Stimulated activated naive B cell treated with anti-CD40 and anti-IgM and Interleukin-4, amounts not matched to agents 10 μg/mL and 1 μg/mL and 100 μg/mL, for 72 hours (primary cell): ENCODE data around the gene IL11.
"Not testable (repeated sequence)": the region's sequence is repeated elsewhere in the genome, so short reads cannot be mapped to it uniquely, and the experiment has no call there.

Source experiments
- ATAC-seq, 2 donors: fragments of 150-1000 bp; cut with Tn5 transposase; replicated peaks; 2 replicates each; pipeline ENCODE4 v1.10.0; 2021; ENCODE audit warnings: moderate library complexity in 1 of 2
- DNase-seq: peaks from one replicate; pipeline ENCODE4 v3.0.0; 2021
- H3K27ac Mint-ChIP-seq: one replicate; pipeline ENCODE4 v1.8.0; 2022; ENCODE audit warnings: mild to moderate bottlenecking, mixed read lengths
- H3K27me3 Mint-ChIP-seq, 2 donors: one replicate each; pipeline ENCODE4 v1.8.0; 2022; ENCODE audit warnings: mixed read lengths in 2 of 2
- H3K36me3 Mint-ChIP-seq, 2 donors: one replicate each; pipeline ENCODE4 v1.8.0; 2022; ENCODE audit warnings: mixed read lengths in 2 of 2, mild to moderate bottlenecking in 1 of 2
- H3K4me1 Mint-ChIP-seq, 2 donors: one replicate each; pipeline ENCODE4 v1.8.0; 2022; ENCODE audit warnings: mixed read lengths in 2 of 2, mild to moderate bottlenecking in 1 of 2
- H3K4me3 Mint-ChIP-seq, 2 donors: one replicate each; pipeline ENCODE4 v1.8.0; 2022; ENCODE audit warnings: mild to moderate bottlenecking in 2 of 2, mixed read lengths in 2 of 2, moderate library complexity in 1 of 2
- H3K9me3 Mint-ChIP-seq, 2 donors: one replicate each; pipeline ENCODE4 v1.8.0; 2022; ENCODE audit warnings: mixed read lengths in 2 of 2, mild to moderate bottlenecking in 1 of 2

Gene IL11

GRCh38 chr19:55370305-55370988 is at the start of gene IL11:
TSS of gene IL11 (minus strand) at chr19:55370463. CDS start at chr19:55370310, 153 bp downstream.
- H3K9me3 Mint-ChIP-seq: no peaks in the 10 kb centered on the region
- H3K27ac Mint-ChIP-seq: peak within 1 kb of the TSS; percentile 81
- ATAC-seq (no peak), DNase-seq (no peak)
- peak within 1 kb of the TSS; percentile 74 to 79 for H3K4me3 Mint-ChIP-seq
- peaks cover 12 to 17% of the 10 kb centered on the region in 2 donors for H3K4me1 Mint-ChIP-seq
- peaks cover 61 to 77% of the 10 kb centered on the region in 2 donors for H3K27me3 Mint-ChIP-seq
- H3K36me3 Mint-ChIP-seq: peaks cover 0 to 5% of the 10 kb centered on the region in 2 donors

- no peak for ATAC-seq
- Mint-ChIP-seq H3K4me3 (no peak overlapping the region), H3K27me3 (peaks cover 10 to 17% of the 10 kb centered on the region in 2 donors), H3K36me3 (no peaks in the 10 kb centered on the region), H3K4me1 (no peaks in the 10 kb centered on the region), H3K9me3 (no peaks in the 10 kb centered on the region), H3K27ac (no peak overlapping the region)
- no peak for DNase-seq
Observed at GRCh38 chr19:55419624-55420236, 49.5 kb upstream of the IL11 start.

- DNase-seq (no peak), ATAC-seq (no peak)
- Mint-ChIP-seq H3K4me1 (no peaks in the 10 kb centered on the region), H3K9me3 (no peaks in the 10 kb centered on the region), H3K27me3 (peaks cover 11 to 13% of the 10 kb centered on the region in 2 donors), H3K4me3 (no peak overlapping the region), H3K27ac (no peak overlapping the region), H3K36me3 (no peaks in the 10 kb centered on the region)
Observed at GRCh38 chr19:55419103-55419502, 48.8 kb upstream of the IL11 start.

- Mint-ChIP-seq H3K27me3 (peaks cover 13 to 15% of the 10 kb centered on the region in 2 donors), H3K4me3 (no peak overlapping the region), H3K36me3 (no peaks in the 10 kb centered on the region), H3K27ac (no peak overlapping the region), H3K4me1 (no peaks in the 10 kb centered on the region), H3K9me3 (no peaks in the 10 kb centered on the region)
- DNase-seq (no peak), ATAC-seq (peak; percentile 64 to 86)
Observed at GRCh38 chr19:55418185-55418584, 47.9 kb upstream of the IL11 start.

GRCh38 chr19:55410168-55410567 is 39.9 kb upstream of the IL11 start:
- peaks cover 16 to 25% of the 10 kb centered on the region in 2 donors for H3K36me3 Mint-ChIP-seq
- no peak for ATAC-seq
- no peak overlapping the region for H3K4me3 Mint-ChIP-seq
- H3K27ac Mint-ChIP-seq: no peak overlapping the region
- peaks cover 0 to 7% of the 10 kb centered on the region in 2 donors for H3K27me3 Mint-ChIP-seq
- H3K4me1 Mint-ChIP-seq: peaks cover 21 to 27% of the 10 kb centered on the region in 2 donors
- H3K9me3 Mint-ChIP-seq: peaks cover 4 to 11% of the 10 kb centered on the region in 2 donors
- no peak for DNase-seq

- not testable (repeated sequence) for ATAC-seq, H3K27me3 Mint-ChIP-seq, DNase-seq
- H3K4me3 Mint-ChIP-seq: peak overlapping the region in 1 of 2 donors; percentile 96
- peaks cover 4 to 11% of the 10 kb centered on the region in 2 donors for H3K9me3 Mint-ChIP-seq
- peak overlapping the region; percentile 100 for H3K27ac Mint-ChIP-seq
- peaks cover 21 to 27% of the 10 kb centered on the region in 2 donors for H3K4me1 Mint-ChIP-seq
- peaks cover 16 to 25% of the 10 kb centered on the region in 2 donors for H3K36me3 Mint-ChIP-seq
Observed at GRCh38 chr19:55409179-55409578, 38.9 kb upstream of the IL11 start.

- peaks cover 4 to 11% of the 10 kb centered on the region in 2 donors for H3K9me3 Mint-ChIP-seq
- ATAC-seq: no peak
- H3K27ac Mint-ChIP-seq: peak overlapping the region; percentile 100
- peaks cover 16 to 25% of the 10 kb centered on the region in 2 donors for H3K36me3 Mint-ChIP-seq
- H3K4me3 Mint-ChIP-seq: peak overlapping the region; percentile 96
- no peaks in the 10 kb centered on the region for H3K27me3 Mint-ChIP-seq
- no peak for DNase-seq
- peaks cover 21 to 28% of the 10 kb centered on the region in 2 donors for H3K4me1 Mint-ChIP-seq
Observed at GRCh38 chr19:55408533-55408872, 38.2 kb upstream of the IL11 start.

- Mint-ChIP-seq H3K27ac (peak overlapping the region; percentile 100), H3K4me3 (peak overlapping the region; percentile 96), H3K36me3 (peaks cover 19 to 30% of the 10 kb centered on the region in 2 donors), H3K9me3 (peaks cover 4 to 11% of the 10 kb centered on the region in 2 donors), H3K4me1 (peaks cover 22 to 33% of the 10 kb centered on the region in 2 donors), H3K27me3 (no peaks in the 10 kb centered on the region)
- ATAC-seq (peak; percentile 91 to 93), DNase-seq (peak; percentile 98)
Observed at GRCh38 chr19:55407800-55408532, 37.7 kb upstream of the IL11 start.

GRCh38 chr19:55407550-55407799 is 37.2 kb upstream of the IL11 start, which contains the start of gene UBE2S:
TSS of gene UBE2S (minus strand) at chr19:55407788. CDS start at chr19:55407589, 199 bp downstream.
- not testable (repeated sequence) for DNase-seq, H3K27me3 Mint-ChIP-seq
- Mint-ChIP-seq H3K4me3 (peak within 1 kb of the TSS; percentile 96), H3K9me3 (peaks cover 4 to 11% of the 10 kb centered on the region in 2 donors), H3K4me1 (peaks cover 22 to 36% of the 10 kb centered on the region in 2 donors), H3K27ac (peak within 1 kb of the TSS; percentile 100), H3K36me3 (peaks cover 22 to 34% of the 10 kb centered on the region in 2 donors)
- peak; percentile 11 to 74 for ATAC-seq

- Mint-ChIP-seq H3K27me3 (no peaks in the 10 kb centered on the region), H3K36me3 (peaks cover 22 to 37% of the 10 kb centered on the region in 2 donors), H3K27ac (peak overlapping the region; percentile 100), H3K4me3 (peak overlapping the region; percentile 96), H3K4me1 (peaks cover 22 to 36% of the 10 kb centered on the region in 2 donors), H3K9me3 (peaks cover 4 to 11% of the 10 kb centered on the region in 2 donors)
- peak; percentile 10 to 11 for ATAC-seq
- DNase-seq: no peak
Observed at GRCh38 chr19:55406826-55407549, 36.7 kb upstream of the IL11 start.

- Mint-ChIP-seq H3K27me3 (no peaks in the 10 kb centered on the region), H3K27ac (peak overlapping the region; percentile 100), H3K4me3 (peak overlapping the region; percentile 96), H3K9me3 (peaks cover 4 to 11% of the 10 kb centered on the region in 2 donors), H3K36me3 (peaks cover 25 to 41% of the 10 kb centered on the region in 2 donors), H3K4me1 (peaks cover 22 to 36% of the 10 kb centered on the region in 2 donors)
- ATAC-seq (no peak), DNase-seq (no peak)
Observed at GRCh38 chr19:55406091-55406825, 36.0 kb upstream of the IL11 start.

GRCh38 chr19:55405638-55406037 is 35.4 kb upstream of the IL11 start:
- Mint-ChIP-seq H3K27me3 (no peaks in the 10 kb centered on the region), H3K9me3 (peaks cover 4 to 11% of the 10 kb centered on the region in 2 donors), H3K36me3 (peaks cover 28 to 45% of the 10 kb centered on the region in 2 donors), H3K27ac (peak overlapping the region; percentile 75), H3K4me1 (peaks cover 22 to 36% of the 10 kb centered on the region in 2 donors), H3K4me3 (peak overlapping the region in 1 of 2 donors; percentile 96)
- ATAC-seq: no peak
- DNase-seq: no peak

GRCh38 chr19:55402509-55402908 is 32.2 kb upstream of the IL11 start:
- ATAC-seq: no peak
- Mint-ChIP-seq H3K27ac (no peak overlapping the region), H3K4me3 (no peak overlapping the region), H3K36me3 (peaks cover 27 to 55% of the 10 kb centered on the region in 2 donors), H3K27me3 (no peaks in the 10 kb centered on the region), H3K4me1 (peaks cover 17 to 33% of the 10 kb centered on the region in 2 donors), H3K9me3 (no peaks in the 10 kb centered on the region)
- DNase-seq: no peak
